Endometrial microvascular endothelial cells (primary cell): Measurements from ENCODE around the gene IER5. TPM values are rescaled to one million over a fixed set of nuclear protein-coding genes. Genes with fewer than 3 reads are reported as not detected.

Source experiments
- in situ Hi-C: cut with HindIII; loops from 2 replicates; pipeline ENCODE4 v1.10.0; 2017; ENCODE audit warnings: low sequenced_read_pairs, low pct_unique_long_range_greater_than_20kb; ENCODE audit errors: inconsistent ontology term
- total RNA-seq: library from RNA; depleted of rRNA; stranded (reverse); fragments of >200 nt; gene quantifications from one replicate; pipeline ENCODE4 v1.2.3, GENCODE V29; 2015; ENCODE audit errors: inconsistent ontology term

The IER5 gene
- total RNA-seq, 1 donor from 2014 or later, result 19.7 TPM

- in situ Hi-C loops, result no loop called here
Observed at GRCh38 chr1:181126871-181127587, 38.5 kb downstream of the IER5 start.

GRCh38 chr1:181127898-181128453, 39.5 kb downstream of the IER5 start:
- in situ Hi-C loops, result no loop called here

GRCh38 chr1:181128592-181129497, 40.3 kb downstream of the IER5 start:
- in situ Hi-C loops, result no loop called here

- in situ Hi-C loops, result no loop called here
Observed at GRCh38 chr1:181129771-181130606, 41.5 kb downstream of the IER5 start.

- in situ Hi-C loops, result no loop called here
Observed at GRCh38 chr1:181131255-181131941, 42.9 kb downstream of the IER5 start.

GRCh38 chr1:181133441-181133951, 45.0 kb downstream of the IER5 start:
- in situ Hi-C loops, result no loop called here

- in situ Hi-C loops, result no loop called here
Observed at GRCh38 chr1:181133969-181134418, 45.5 kb downstream of the IER5 start.

GRCh38 chr1:181134543-181135436, 46.3 kb downstream of the IER5 start:
- in situ Hi-C loops, result no loop called here

GRCh38 chr1:181135437-181135731, 46.9 kb downstream of the IER5 start:
- in situ Hi-C loops, result no loop called here

GRCh38 chr1:181135815-181136737, 47.6 kb downstream of the IER5 start:
- in situ Hi-C loops, result no loop called here

- in situ Hi-C loops, result no loop called here
Observed at GRCh38 chr1:181136738-181137122, 48.2 kb downstream of the IER5 start.

- in situ Hi-C loops, result no loop called here
Observed at GRCh38 chr1:181137217-181137743, 48.8 kb downstream of the IER5 start.

- in situ Hi-C loops, result no loop called here
Observed at GRCh38 chr1:181139631-181140061, 51.1 kb downstream of the IER5 start.

- in situ Hi-C loops, result no loop called here
Observed at GRCh38 chr1:181140398-181140797, 51.9 kb downstream of the IER5 start.

- in situ Hi-C loops, result no loop called here
Observed at GRCh38 chr1:181140891-181141290, 52.4 kb downstream of the IER5 start.

GRCh38 chr1:181141431-181141910, 53.0 kb downstream of the IER5 start:
- in situ Hi-C loops, result no loop called here
